Gastrocnemius medialis (tissue), 4 donors: ENCODE data around the gene MARCKS. TPM values are rescaled to one million over a fixed set of nuclear protein-coding genes. Genes with fewer than 3 reads are reported as not detected.

Source experiments
- ATAC-seq, 2 donors: fragments of 150-250 bp; one replicate each; pipeline ENCODE4 v1.9.1; 2016
- DNase-seq, 2 donors: peaks; one replicate each; pipeline ENCODE4 v3.0.0-alpha.2; 2019
- H3K27ac ChIP-seq, 4 donors: fragments of 200-600 bp; sonication (generic); 1 replicate in 1 of 4; 2 replicates in 3 of 4; pipeline ENCODE4 v1.5.1; 2016 to 2018; ENCODE audit warnings: mild to moderate bottlenecking in 2 of 4, moderate library complexity in 1 of 4
- H3K27me3 ChIP-seq, 3 donors: fragments of 200-600 bp; sonication (generic) in 2 of 3; 1 replicate in 1 of 3; 2 replicates in 2 of 3; pipeline versions ENCODE4 v1.5.1 to v1.6.0; 2016 to 2019; ENCODE audit warnings: mild to moderate bottlenecking in 1 of 3, moderate library complexity in 1 of 3
- H3K36me3 ChIP-seq, 2 donors: fragments of 200-600 bp; sonication (generic) in 1 of 2; one replicate each; pipeline ENCODE4 v1.5.1; 2017 to 2018
- H3K4me1 ChIP-seq, 2 donors: fragments of 200-600 bp; sonication (generic) in 1 of 2; one replicate each; pipeline ENCODE4 v1.5.1; 2016 to 2017; ENCODE audit warnings: mild to moderate bottlenecking in 2 of 2
- H3K4me3 ChIP-seq, 4 donors: fragments of 200-600 bp; sonication (generic) in 3 of 4; 1 replicate in 1 of 4; 2 replicates in 3 of 4; pipeline ENCODE4 v1.5.1; 2016 to 2019; ENCODE audit warnings: mild to moderate bottlenecking in 2 of 4
- H3K9me3 ChIP-seq, 3 donors: fragments of 200-600 bp; sonication (generic) in 2 of 3; 1 replicate in 1 of 3; 2 replicates in 2 of 3; pipeline ENCODE4 v1.5.1; 2016 to 2019
- POLR2A ChIP-seq, 2 donors: fragments of 450-650 bp; IDR thresholded peaks; one replicate each; pipeline ENCODE4 v1.6.1; 2017; ENCODE audit warnings: antibody characterized with exemption in 2 of 2, mild to moderate bottlenecking in 2 of 2, moderate library complexity in 2 of 2
- in situ Hi-C, 4 donors: fragments of 200-750 bp; cut with MboI; loops; one replicate each; pipeline versions ENCODE4 v1.15.0 to v1.8.0; 2017; ENCODE audit warnings: low sequenced_read_pairs in 4 of 4
- intact Hi-C: fragments of 100-400 bp; cut with DNase I; formaldehyde crosslinking; loops from one replicate; pipeline ENCODE4 v1.15.1; 2023; ENCODE audit warnings: low total_unique reads
- total RNA-seq, 4 donors: library from RNA; depleted of rRNA; stranded (reverse); fragments of >200 nt; gene quantifications; one replicate each; pipeline versions ENCODE4 v1.1.0 to v1.2.3, GENCODE V29; 2016
- TF ChIP-seq, protein P1 (sequence below), 5 experiments: fragments of 450-650 bp in 3 of 5; fragments of 200-600 bp in 2 of 5; sonication (generic) in 2 of 5; IDR thresholded peaks in 4 of 5; conservative IDR thresholded peaks in 1 of 5; 1 replicate in 4 of 5; 2 replicates in 1 of 5; pipeline ENCODE4 v1.5.1; 2016 to 2019; ENCODE audit warnings: antibody characterized with exemption in 5 of 5, mild to moderate bottlenecking in 3 of 5, moderate library complexity in 3 of 5

MARCKS gene
- total RNA-seq, 4 donors from 2014 or later, result 4.3 to 7.1 (median 5.4) TPM

DNA sequence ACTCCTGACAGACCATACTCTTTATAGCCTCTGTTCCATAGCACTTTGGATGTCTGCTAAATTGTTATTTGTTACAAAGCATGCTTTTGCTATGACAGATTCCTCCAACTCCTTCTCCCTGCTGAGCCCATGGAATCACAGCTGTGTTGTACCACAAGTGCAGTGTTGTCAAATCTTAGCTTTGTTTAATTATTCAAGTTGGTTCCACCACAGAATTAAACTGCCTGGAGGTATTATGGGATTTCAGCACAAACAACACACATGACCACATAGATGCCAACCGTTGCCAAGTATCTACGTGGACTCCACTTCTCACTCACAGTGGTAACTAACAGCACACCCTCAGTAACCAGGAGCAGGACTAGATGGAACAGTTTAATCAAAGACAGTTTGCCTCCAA is 32.7 kb upstream of the MARCKS start:
- Histone ChIP-seq H3K27ac (no peak overlapping the region), H3K36me3 (no peaks in the 10 kb centered on the region), H3K4me1 (peaks cover 15 to 24% of the 10 kb centered on the region in 2 donors), H3K4me3 (no peak overlapping the region), H3K9me3 (no peaks in the 10 kb centered on the region), H3K27me3 (no peaks in the 10 kb centered on the region)
- in situ Hi-C loops (no loop called here), intact Hi-C loops (no loop called here)
- ATAC-seq (no peak), DNase-seq (no peak)
- TF ChIP-seq, protein P1, sequence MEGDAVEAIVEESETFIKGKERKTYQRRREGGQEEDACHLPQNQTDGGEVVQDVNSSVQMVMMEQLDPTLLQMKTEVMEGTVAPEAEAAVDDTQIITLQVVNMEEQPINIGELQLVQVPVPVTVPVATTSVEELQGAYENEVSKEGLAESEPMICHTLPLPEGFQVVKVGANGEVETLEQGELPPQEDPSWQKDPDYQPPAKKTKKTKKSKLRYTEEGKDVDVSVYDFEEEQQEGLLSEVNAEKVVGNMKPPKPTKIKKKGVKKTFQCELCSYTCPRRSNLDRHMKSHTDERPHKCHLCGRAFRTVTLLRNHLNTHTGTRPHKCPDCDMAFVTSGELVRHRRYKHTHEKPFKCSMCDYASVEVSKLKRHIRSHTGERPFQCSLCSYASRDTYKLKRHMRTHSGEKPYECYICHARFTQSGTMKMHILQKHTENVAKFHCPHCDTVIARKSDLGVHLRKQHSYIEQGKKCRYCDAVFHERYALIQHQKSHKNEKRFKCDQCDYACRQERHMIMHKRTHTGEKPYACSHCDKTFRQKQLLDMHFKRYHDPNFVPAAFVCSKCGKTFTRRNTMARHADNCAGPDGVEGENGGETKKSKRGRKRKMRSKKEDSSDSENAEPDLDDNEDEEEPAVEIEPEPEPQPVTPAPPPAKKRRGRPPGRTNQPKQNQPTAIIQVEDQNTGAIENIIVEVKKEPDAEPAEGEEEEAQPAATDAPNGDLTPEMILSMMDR (IDR thresholded peaks at IDR 0.05 in 4 of 5, conservative IDR thresholded peaks at IDR 0.05 in 1 of 5), result no peak
- no peak for TF ChIP-seq POLR2A (IDR thresholded peaks at IDR 0.05)

DNA sequence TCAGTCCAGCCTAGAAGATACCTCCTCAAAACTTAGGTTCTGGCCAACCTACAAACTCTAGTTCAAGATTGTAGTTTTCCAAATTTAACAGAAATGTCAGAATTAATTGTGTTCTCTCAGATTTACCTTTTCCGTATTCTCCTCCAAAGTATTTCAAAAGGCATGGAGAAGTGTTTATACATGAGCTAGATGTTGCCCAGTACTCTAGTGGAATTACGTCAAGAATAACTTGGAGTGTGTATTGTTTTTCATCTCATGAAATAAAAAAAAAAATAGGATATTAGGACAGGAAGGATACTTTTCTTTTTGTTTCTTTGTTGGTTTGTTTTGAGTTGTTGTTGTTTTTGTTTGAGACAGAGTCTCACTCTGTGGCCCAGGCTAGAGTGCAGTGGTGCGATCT is 32.3 kb upstream of the MARCKS start:
- TF ChIP-seq, protein P1 (IDR thresholded peaks at IDR 0.05 in 4 of 5, conservative IDR thresholded peaks at IDR 0.05 in 1 of 5), result no peak
- no peak for TF ChIP-seq POLR2A (IDR thresholded peaks at IDR 0.05)
- H3K27ac ChIP-seq, result no peak overlapping the region
- peaks cover 20 to 28% of the 10 kb centered on the region in 2 donors for H3K4me1 ChIP-seq
- H3K36me3 ChIP-seq, result no peaks in the 10 kb centered on the region
- DNase-seq (no peak), ATAC-seq (no peak)
- in situ Hi-C loops, result no loop called here
- intact Hi-C loops, result no loop called here
- no peaks in the 10 kb centered on the region for H3K27me3 ChIP-seq
- no peak overlapping the region for H3K4me3 ChIP-seq
- no peaks in the 10 kb centered on the region for H3K9me3 ChIP-seq

DNA sequence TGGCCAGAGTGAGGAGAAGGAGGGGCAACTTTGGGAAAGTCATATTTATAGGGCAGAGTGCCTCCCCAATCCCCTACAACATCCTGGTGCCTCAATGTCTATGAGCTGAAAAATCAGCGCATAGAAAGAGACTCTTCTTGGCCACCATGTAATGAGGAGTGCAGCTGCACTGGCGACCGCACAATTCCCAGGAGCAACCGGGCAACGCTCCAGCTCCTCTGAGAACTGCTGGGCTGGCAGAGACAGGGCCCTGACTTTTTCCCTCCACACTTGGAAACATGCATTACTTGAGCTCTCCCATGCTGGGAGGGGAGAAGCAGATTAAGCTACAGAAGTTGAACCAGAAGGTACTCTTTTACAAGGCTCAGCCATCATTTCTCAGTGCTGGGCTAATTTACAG is 31.4 kb upstream of the MARCKS start:
- Histone ChIP-seq H3K27ac (peak overlapping the region in 2 of 4 donors; percentile 37 to 44), H3K27me3 (no peaks in the 10 kb centered on the region), H3K4me3 (no peak overlapping the region), H3K9me3 (no peaks in the 10 kb centered on the region), H3K4me1 (peaks cover 25 to 32% of the 10 kb centered on the region in 2 donors), H3K36me3 (no peaks in the 10 kb centered on the region)
- DNase-seq (peak; percentile 50 to 79), ATAC-seq (peak; percentile 77 to 80)
- TF ChIP-seq, protein P1 (IDR thresholded peaks at IDR 0.05 in 4 of 5, conservative IDR thresholded peaks at IDR 0.05 in 1 of 5), result no peak
- no peak for TF ChIP-seq POLR2A (IDR thresholded peaks at IDR 0.05)
- intact Hi-C loops, result no loop called here
- in situ Hi-C loops, result no loop called here

DNA sequence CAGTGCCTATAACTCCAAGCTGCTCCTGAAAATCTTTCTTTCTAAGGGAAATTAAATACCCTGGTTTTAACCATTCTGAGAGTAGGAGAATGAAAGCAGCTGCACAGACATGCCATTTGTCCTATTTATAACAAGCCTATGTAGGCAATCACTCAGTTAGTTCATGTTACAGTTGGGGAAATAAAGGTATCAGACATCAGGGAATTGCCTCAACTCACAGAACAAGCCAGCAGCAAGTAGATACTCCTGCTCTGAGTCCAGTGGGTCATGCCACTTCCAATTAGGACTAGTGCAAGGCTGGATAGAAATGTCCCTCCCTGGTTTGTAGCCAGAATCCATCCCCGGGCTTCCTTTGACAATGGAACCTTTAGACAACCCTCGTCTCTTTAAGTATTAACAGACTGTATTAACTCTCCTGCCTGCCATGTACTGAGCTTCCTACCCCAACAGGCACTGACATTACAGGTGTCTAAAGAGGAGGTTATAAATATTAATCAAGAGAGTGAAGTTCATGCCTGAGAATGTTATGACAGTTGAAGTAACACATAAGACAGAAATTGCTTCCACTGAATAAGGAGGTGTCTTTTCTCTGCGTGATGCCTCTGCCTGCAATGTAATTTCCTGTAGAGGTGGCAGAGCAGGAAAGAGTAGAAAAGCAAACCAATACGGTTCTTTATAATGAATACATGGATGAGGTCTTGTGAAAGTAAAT is 28.0 kb upstream of the MARCKS start:
- Histone ChIP-seq H3K27me3 (no peaks in the 10 kb centered on the region), H3K36me3 (no peaks in the 10 kb centered on the region), H3K4me3 (no peak overlapping the region), H3K4me1 (peaks cover 25 to 32% of the 10 kb centered on the region in 2 donors), H3K9me3 (no peaks in the 10 kb centered on the region), H3K27ac (peak overlapping the region in 3 of 4 donors; percentile 25 to 64 (median 46))
- in situ Hi-C loops, result no loop called here
- DNase-seq (peak; percentile 5 to 27), ATAC-seq (peak; percentile 88 to 99)
- TF ChIP-seq, protein P1 (IDR thresholded peaks at IDR 0.05 in 4 of 5, conservative IDR thresholded peaks at IDR 0.05 in 1 of 5), result no peak
- no peak for TF ChIP-seq POLR2A (IDR thresholded peaks at IDR 0.05)
- intact Hi-C loops, result loop anchor here (1.0 kb wide), 1 partner anchor 29 kb away; no protein-coding TSS in a partner anchor
